Body of pancreas (tissue), 4 donors: ENCODE measurements around the gene SLC37A1.

Experiments used
- CTCF ChIP-seq, 7 experiments: fragments of 450-650 bp in 4 of 7; fragments of 200-600 bp in 3 of 7; sonication (generic) in 3 of 7; IDR thresholded peaks; one replicate each; pipeline ENCODE4 v1.5.1; 2016 to 2019; ENCODE audit warnings: antibody characterized with exemption in 7 of 7
- POLR2A ChIP-seq, 3 donors: fragments of 450-650 bp; IDR thresholded peaks; one replicate each; pipeline ENCODE4 v1.6.1; 2016; ENCODE audit warnings: antibody characterized with exemption in 3 of 3, mild to moderate bottlenecking in 2 of 3

GRCh38 chr21:42489006-42489563 lies 24.6 kb upstream of the SLC37A1 start:
- TF ChIP-seq CTCF (IDR thresholded peaks at IDR 0.05) (no peak), POLR2A (IDR thresholded peaks at IDR 0.05) (no peak)
